CD14-positive monocyte (primary cell): ENCODE measurements around the gene POMC. TPM values are rescaled to one million over a fixed set of nuclear protein-coding genes. Genes with fewer than 3 reads are reported as not detected.
"Not testable (repeated sequence)": the region's sequence is repeated elsewhere in the genome, so short reads cannot be mapped to it uniquely, and the experiment has no call there.

Experiments used
- DNase-seq, 3 donors: peaks; one replicate each; pipeline ENCODE4 v3.0.0-alpha.2; 2011 to 2022
- H2AFZ ChIP-seq: 2 replicates; pipeline ENCODE4 v1.6.0; 2012; ENCODE audit warnings: mild to moderate bottlenecking, low read depth, low read length, inconsistent platforms; ENCODE audit not compliant: insufficient read depth, poor library complexity, severe bottlenecking
- H3K27ac ChIP-seq, 2 donors: 1 replicate in 1 of 2; 2 replicates in 1 of 2; pipeline ENCODE4 v1.5.1; 2012 to 2013; ENCODE audit warnings: low read length in 2 of 2, control low read depth in 1 of 2, inconsistent platforms in 1 of 2, low read depth in 1 of 2, mild to moderate bottlenecking in 1 of 2
- H3K27me3 ChIP-seq, 2 donors: one replicate each; pipeline versions ENCODE4 v1.6.0 to v1.6.1; 2011 to 2013; ENCODE audit warnings: low read length in 2 of 2; ENCODE audit not compliant: control insufficient read depth in 2 of 2, insufficient read depth in 2 of 2
- H3K36me3 ChIP-seq, 2 donors: replicated peaks in 1 of 2; 1 replicate in 1 of 2; 2 replicates in 1 of 2; pipeline versions ENCODE4 v1.5.1 to v1.6.1; 2012 to 2013; ENCODE audit warnings: low read length in 2 of 2, control low read depth in 1 of 2, inconsistent platforms in 1 of 2, mild to moderate bottlenecking in 1 of 2; ENCODE audit not compliant: insufficient read depth in 2 of 2, control insufficient read depth in 1 of 2
- H3K4me1 ChIP-seq, 2 donors: 1 replicate in 1 of 2; 2 replicates in 1 of 2; pipeline versions ENCODE4 v1.5.1 to v1.6.1; 2012 to 2013; ENCODE audit warnings: low read length in 2 of 2, control low read depth in 1 of 2, inconsistent platforms in 1 of 2, mild to moderate bottlenecking in 1 of 2, moderate library complexity in 1 of 2; ENCODE audit not compliant: insufficient read depth in 2 of 2, control insufficient read depth in 1 of 2
- H3K4me2 ChIP-seq: replicated peaks from 2 replicates; pipeline ENCODE3; 2012; ENCODE audit warnings: low read length, moderate library complexity, mild to moderate bottlenecking; ENCODE audit not compliant: poor library complexity, severe bottlenecking; ENCODE audit errors: extremely low read depth
- H3K4me3 ChIP-seq, 3 experiments: fragments of 200-600 bp in 1 of 3; sonication (generic) in 1 of 3; replicated peaks in 1 of 3; 1 replicate in 2 of 3; 2 replicates in 1 of 3; pipeline ENCODE4 v1.5.1; 2011 to 2013; ENCODE audit warnings: low read length in 3 of 3, mild to moderate bottlenecking in 3 of 3, control low read depth in 2 of 3, low read depth in 2 of 3, inconsistent platforms in 1 of 3, moderate library complexity in 1 of 3
- H3K79me2 ChIP-seq: 2 replicates; pipeline ENCODE4 v1.6.0; 2012; ENCODE audit warnings: mild to moderate bottlenecking, control low read depth, inconsistent platforms, low read length, moderate library complexity; ENCODE audit not compliant: insufficient read depth
- H3K9ac ChIP-seq: 2 replicates; pipeline ENCODE4 v1.6.0; 2017; ENCODE audit warnings: low read length, mild to moderate bottlenecking; ENCODE audit not compliant: insufficient read depth, poor library complexity, severe bottlenecking
- H3K9me3 ChIP-seq, 2 donors: replicated peaks in 1 of 2; 1 replicate in 1 of 2; 2 replicates in 1 of 2; pipeline versions ENCODE4 v1.5.1 to v1.6.1; 2012 to 2013; ENCODE audit warnings: low read length in 2 of 2, control low read depth in 1 of 2; ENCODE audit not compliant: control insufficient read depth in 1 of 2, insufficient read depth in 1 of 2
- H4K20me1 ChIP-seq: 2 replicates; pipeline ENCODE4 v1.6.0; 2012; ENCODE audit warnings: mild to moderate bottlenecking, low read length, control low read depth, moderate library complexity; ENCODE audit not compliant: insufficient read depth
- H3K27ac Mint-ChIP-seq, 7 donors: one replicate each; pipeline ENCODE4 v1.8.0; 2020; ENCODE audit warnings: mild to moderate bottlenecking in 7 of 7, mixed read lengths in 7 of 7, moderate library complexity in 6 of 7, inconsistent platforms in 2 of 7
- H3K27me3 Mint-ChIP-seq, 3 donors: one replicate each; pipeline ENCODE4 v1.8.0; 2021 to 2022; ENCODE audit warnings: low read depth in 3 of 3, mild to moderate bottlenecking in 3 of 3, mixed read lengths in 3 of 3, moderate library complexity in 3 of 3, inconsistent platforms in 1 of 3
- H3K36me3 Mint-ChIP-seq, 2 donors: one replicate each; pipeline ENCODE4 v1.8.0; 2020; ENCODE audit warnings: mixed read lengths in 2 of 2, inconsistent platforms in 1 of 2, mild to moderate bottlenecking in 1 of 2
- H3K4me1 Mint-ChIP-seq: one replicate; pipeline ENCODE4 v1.8.0; 2020; ENCODE audit warnings: mild to moderate bottlenecking, mixed read lengths
- H3K4me3 Mint-ChIP-seq, 2 donors: one replicate each; pipeline ENCODE4 v1.8.0; 2020; ENCODE audit warnings: mild to moderate bottlenecking in 2 of 2, mixed read lengths in 2 of 2, moderate library complexity in 1 of 2
- H3K9me3 Mint-ChIP-seq, 7 donors: one replicate each; pipeline ENCODE4 v1.8.0; 2020 to 2022; ENCODE audit warnings: mixed read lengths in 7 of 7, mild to moderate bottlenecking in 6 of 7, moderate library complexity in 6 of 7, inconsistent platforms in 2 of 7
- WGBS: methylation state at CpG from one replicate; pipeline ENCODE4 v1.1.5; 2013; ENCODE audit warnings: missing lambda C conversion rate; ENCODE audit not compliant: insufficient coverage; 5-methylcytosine and 5-hydroxymethylcytosine counted together
- intact Hi-C, 2 donors: fragments of 100-400 bp; cut with micrococcal nuclease; formaldehyde crosslinking; loops; one replicate each; pipeline versions ENCODE4 v1.15.0 to v1.15.1; 2023
- polyA plus RNA-seq, 3 donors: library from polyadenylated mRNA; depleted of rRNA in 1 of 3; unstranded in 2 of 3; stranded (reverse) in 1 of 3; fragments of 300-500 nt in 2 of 3; fragments of >200 nt in 1 of 3; fragmentation: Illumina TruSeq in 2 of 3; gene quantifications; 1 replicate in 2 of 3; 2 replicates in 1 of 3; pipeline ENCODE4 v1.2.3, GENCODE V29; 2012 to 2021
- TF ChIP-seq, protein P1 (sequence below): fragments of 200-600 bp; IDR thresholded peaks from one replicate; pipeline ENCODE4 v1.8.0; 2022; ENCODE audit warnings: antibody characterized with exemption, mild to moderate bottlenecking

POMC gene
- polyA plus RNA-seq, 3 donors = 3.5 to 4.7 (median 4.6) TPM

DNA sequence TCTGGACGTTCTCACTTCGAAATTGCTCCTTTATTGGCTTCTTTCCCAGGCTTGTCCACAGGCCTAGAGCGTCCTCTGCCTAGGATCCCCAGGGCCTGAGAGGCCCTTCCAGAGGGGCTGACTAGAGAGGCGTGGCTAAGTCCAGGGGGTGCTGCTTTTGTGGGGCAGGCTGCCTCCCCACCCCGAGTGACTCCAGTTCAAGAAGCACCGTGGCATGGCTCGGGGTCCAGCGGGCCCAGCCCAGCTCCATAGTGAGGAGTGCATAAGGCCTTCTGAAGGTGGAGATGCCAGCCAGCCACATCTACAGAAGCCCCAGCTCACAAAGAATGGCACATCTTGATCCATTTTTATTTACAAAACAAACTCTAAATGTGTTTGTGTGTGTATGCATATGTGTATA, 44.8 kb upstream of the POMC start:
- H3K36me3 ChIP-seq = no peaks in the 10 kb centered on the region
- no peaks in the 10 kb centered on the region for H3K79me2 ChIP-seq
- H3K4me1 Mint-ChIP-seq = peaks cover 18% of the 10 kb centered on the region
- TF ChIP-seq, protein P1, sequence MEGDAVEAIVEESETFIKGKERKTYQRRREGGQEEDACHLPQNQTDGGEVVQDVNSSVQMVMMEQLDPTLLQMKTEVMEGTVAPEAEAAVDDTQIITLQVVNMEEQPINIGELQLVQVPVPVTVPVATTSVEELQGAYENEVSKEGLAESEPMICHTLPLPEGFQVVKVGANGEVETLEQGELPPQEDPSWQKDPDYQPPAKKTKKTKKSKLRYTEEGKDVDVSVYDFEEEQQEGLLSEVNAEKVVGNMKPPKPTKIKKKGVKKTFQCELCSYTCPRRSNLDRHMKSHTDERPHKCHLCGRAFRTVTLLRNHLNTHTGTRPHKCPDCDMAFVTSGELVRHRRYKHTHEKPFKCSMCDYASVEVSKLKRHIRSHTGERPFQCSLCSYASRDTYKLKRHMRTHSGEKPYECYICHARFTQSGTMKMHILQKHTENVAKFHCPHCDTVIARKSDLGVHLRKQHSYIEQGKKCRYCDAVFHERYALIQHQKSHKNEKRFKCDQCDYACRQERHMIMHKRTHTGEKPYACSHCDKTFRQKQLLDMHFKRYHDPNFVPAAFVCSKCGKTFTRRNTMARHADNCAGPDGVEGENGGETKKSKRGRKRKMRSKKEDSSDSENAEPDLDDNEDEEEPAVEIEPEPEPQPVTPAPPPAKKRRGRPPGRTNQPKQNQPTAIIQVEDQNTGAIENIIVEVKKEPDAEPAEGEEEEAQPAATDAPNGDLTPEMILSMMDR = no peak
- peaks cover 10 to 18% of the 10 kb centered on the region in 2 donors for H3K4me1 ChIP-seq
- intact Hi-C loops = no loop called here
- H3K4me2 ChIP-seq = no peak overlapping the region
- peaks cover 6% of the 10 kb centered on the region in 3 donors for H3K27me3 Mint-ChIP-seq
- H3K36me3 Mint-ChIP-seq = no peaks in the 10 kb centered on the region
- no peaks in the 10 kb centered on the region for H4K20me1 ChIP-seq
- H3K27ac Mint-ChIP-seq = no peak overlapping the region
- no peaks in the 10 kb centered on the region for H3K9me3 Mint-ChIP-seq
- H2AFZ ChIP-seq = no peak overlapping the region
- WGBS = 82% methylated on average over 4 of the region's 8 CpGs
- H3K9ac ChIP-seq = no peak overlapping the region
- no peak overlapping the region for H3K27ac ChIP-seq
- no peaks in the 10 kb centered on the region for H3K9me3 ChIP-seq
- DNase-seq = no peak
- H3K27me3 ChIP-seq = peaks cover 0 to 3% of the 10 kb centered on the region in 2 donors
- H3K4me3 Mint-ChIP-seq = no peak overlapping the region
- no peak overlapping the region for H3K4me3 ChIP-seq

DNA sequence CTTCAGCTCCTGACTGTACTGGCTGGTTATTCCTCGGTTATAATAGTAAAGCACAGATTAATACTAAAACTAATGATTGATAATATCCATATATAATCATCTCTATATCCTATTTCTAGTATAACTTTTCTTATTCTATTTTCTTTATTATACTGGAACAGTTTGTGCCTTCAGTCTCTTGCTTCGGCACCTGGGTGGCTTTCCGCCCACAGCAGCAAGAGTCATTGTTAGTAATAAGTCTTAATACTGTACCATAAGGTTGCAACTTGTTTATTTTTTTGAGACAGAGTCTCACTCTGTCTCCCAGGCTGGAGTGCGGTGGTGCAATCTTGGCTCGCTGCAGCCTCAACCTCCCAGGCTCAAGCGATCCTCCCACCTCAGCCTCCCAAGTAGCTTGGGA, 42.5 kb upstream of the POMC start:
- H3K27ac ChIP-seq, intact Hi-C loops, H2AFZ ChIP-seq, H3K9me3 Mint-ChIP-seq, H3K27me3 Mint-ChIP-seq, H3K4me2 ChIP-seq, H3K9me3 ChIP-seq, H4K20me1 ChIP-seq, H3K4me3 ChIP-seq, DNase-seq, H3K79me2 ChIP-seq, H3K27ac Mint-ChIP-seq, H3K9ac ChIP-seq, H3K4me3 Mint-ChIP-seq, H3K36me3 Mint-ChIP-seq, H3K27me3 ChIP-seq, H3K36me3 ChIP-seq: not testable (repeated sequence)
- whole genome bisulfite sequencing = no CpG with 5 or more reads among the region's 6 CpGs
- peaks cover 6 to 14% of the 10 kb centered on the region in 2 donors for H3K4me1 ChIP-seq
- H3K4me1 Mint-ChIP-seq = peaks cover 20% of the 10 kb centered on the region
